H54 (cell line): ENCODE measurements around the gene IL34.

Source experiments
- DNase-seq: peaks from one replicate; pipeline ENCODE4 v3.0.0; 2011; ENCODE audit warnings: low spot score, mixed read lengths; ENCODE audit not compliant: insufficient read length
- FAIRE-seq: peaks from 3 replicates; lab custom pipeline; 2011; peaks lifted over from hg19 to GRCh38; lab: Jason Lieb, UNC
- POLR2A ChIP-seq: IDR thresholded peaks from 2 replicates; pipeline ENCODE4 v1.6.1; 2011; ENCODE audit warnings: low read depth, mild to moderate bottlenecking, low read length

The IL34 gene

DNA sequence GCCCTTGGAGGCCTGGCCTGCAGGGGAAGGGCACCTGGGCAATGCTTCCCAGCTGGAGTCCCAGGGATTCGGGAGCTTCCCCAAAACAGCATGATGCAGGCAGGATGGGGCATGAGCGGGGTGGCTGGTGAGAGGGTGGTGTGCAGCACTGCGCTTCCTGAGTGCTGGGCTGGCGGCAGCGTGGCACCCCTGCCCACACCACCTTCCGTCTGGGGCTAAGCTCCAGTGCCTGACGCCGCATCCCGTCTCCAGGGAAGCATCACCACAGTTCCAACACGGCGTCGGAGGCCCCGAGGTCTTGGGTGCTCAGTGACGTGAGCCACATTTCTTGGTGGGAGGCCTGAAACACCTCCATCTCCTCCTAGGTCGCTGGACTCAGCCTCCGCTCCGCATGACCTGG, 53.3 kb downstream of the IL34 start:
- DNase-seq (no peak), FAIRE-seq (no peak)
- TF ChIP-seq POLR2A = no peak

GRCh38 chr16:70700101-70701020, 54.0 kb downstream of the IL34 start:
- DNase-seq (no peak), FAIRE-seq (no peak)
- TF ChIP-seq POLR2A = no peak

- FAIRE-seq (no peak), DNase-seq (no peak)
- no peak for TF ChIP-seq POLR2A
Observed at GRCh38 chr16:70701036-70701435, 54.7 kb downstream of the IL34 start.

DNA sequence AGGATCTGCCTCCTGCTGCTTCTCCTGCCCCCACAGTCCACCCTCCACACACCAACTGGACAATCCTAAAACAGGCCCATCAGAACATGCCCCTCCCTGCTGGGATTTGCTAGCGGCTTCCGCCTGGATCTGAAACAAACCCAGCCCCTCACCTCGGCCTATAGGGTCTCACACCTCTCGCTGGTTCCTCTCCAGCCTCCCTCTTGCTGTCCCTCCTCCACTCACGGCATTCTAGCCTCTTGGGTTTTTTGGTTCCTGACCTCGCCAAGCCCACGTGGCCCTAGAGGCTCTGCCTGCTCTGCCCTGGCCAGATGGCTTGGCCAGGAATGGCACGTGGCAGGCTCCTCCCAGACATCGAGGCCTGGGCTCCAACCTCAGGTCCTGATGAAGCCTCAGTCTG, 55.2 kb downstream of the IL34 start:
- no peak for FAIRE-seq
- no peak for DNase-seq

DNA sequence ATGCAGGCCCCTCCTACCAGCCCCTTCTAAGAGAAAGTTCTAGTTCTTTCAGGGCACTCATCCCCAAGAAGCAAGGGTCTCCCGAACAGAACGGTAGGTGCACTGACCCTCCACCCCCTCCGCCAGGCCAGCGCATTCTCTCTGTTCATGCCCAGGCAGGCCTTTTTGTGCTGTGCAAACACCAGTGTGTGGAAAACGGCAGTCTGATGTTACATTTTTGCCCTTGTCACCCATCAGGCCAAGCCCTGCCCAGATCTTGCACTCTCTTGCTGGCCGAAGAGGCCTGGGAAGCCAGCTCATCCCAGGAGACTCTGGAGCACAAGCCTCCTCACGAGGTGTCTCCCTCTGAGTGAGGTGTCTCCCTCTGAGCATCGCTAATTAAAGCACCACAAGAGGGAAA, 55.6 kb downstream of the IL34 start:
- FAIRE-seq = no peak
- no peak for TF ChIP-seq POLR2A

More for the DNA sequence above, 55.2 kb downstream of the IL34 start:
- TF ChIP-seq POLR2A = no peak

DNA sequence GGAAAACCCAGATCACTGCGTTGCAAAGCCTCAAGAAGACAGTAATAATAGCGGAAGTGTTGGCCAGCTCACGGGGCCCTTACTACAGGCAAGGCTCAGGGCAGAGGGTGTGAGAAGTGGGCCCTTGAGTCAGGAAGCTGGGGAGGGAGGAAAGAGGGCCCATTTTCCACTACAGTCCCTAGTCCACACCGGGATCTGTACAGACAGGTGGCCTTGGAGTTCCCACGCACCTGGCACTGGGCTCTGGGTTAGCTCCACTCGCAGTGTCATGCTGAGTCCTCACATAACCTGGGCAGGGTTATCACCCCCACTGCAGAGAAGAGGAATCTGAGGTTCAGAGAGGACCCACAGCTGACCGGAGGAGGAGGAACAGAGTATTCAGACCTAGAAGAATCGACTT, 56.3 kb downstream of the IL34 start:
- TF ChIP-seq POLR2A = no peak
- FAIRE-seq (no peak), DNase-seq (no peak)

More for the DNA sequence above, 55.6 kb downstream of the IL34 start:
- no peak for DNase-seq

GRCh38 chr16:70703041-70703834, 56.9 kb downstream of the IL34 start:
- FAIRE-seq (no peak), DNase-seq (peak; percentile 65)
- 0 out of 2 replicates have a peak, but pooled peaks have one; percentile 29 for TF ChIP-seq POLR2A

- no peak for TF ChIP-seq POLR2A
- FAIRE-seq (no peak), DNase-seq (no peak)
Observed at GRCh38 chr16:70703835-70704381, 57.5 kb downstream of the IL34 start.

DNA sequence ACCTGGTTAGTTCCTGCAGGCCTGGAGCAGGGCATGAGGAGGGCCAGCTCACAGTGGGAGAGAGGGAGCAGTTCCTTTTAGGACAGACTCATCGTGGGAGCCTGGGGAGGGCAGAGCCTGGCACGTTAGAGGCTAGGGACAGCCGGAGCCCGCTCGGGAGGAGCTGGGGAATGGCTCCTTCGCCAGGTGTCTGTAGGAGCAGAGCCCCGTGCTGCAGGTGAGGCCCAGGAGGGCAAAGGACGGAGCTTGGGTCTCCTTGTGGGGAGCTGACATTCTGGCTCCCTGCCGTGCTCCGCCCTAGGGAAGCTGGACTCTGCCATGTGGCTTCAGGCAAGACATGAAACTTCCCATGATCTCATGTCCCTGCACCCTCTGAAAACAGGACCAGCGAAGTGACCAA, 58.2 kb downstream of the IL34 start:
- no peak for FAIRE-seq
- TF ChIP-seq POLR2A = no peak
- DNase-seq = no peak

- TF ChIP-seq POLR2A = no peak
- FAIRE-seq = no peak
- peak; percentile 59 for DNase-seq
Observed at GRCh38 chr16:70705056-70705455, 58.7 kb downstream of the IL34 start.

- DNase-seq = peak; percentile 74
- no peak for TF ChIP-seq POLR2A
- peak; percentile 38 for FAIRE-seq
Observed at GRCh38 chr16:70706948-70707465, 60.6 kb downstream of the IL34 start.

DNA sequence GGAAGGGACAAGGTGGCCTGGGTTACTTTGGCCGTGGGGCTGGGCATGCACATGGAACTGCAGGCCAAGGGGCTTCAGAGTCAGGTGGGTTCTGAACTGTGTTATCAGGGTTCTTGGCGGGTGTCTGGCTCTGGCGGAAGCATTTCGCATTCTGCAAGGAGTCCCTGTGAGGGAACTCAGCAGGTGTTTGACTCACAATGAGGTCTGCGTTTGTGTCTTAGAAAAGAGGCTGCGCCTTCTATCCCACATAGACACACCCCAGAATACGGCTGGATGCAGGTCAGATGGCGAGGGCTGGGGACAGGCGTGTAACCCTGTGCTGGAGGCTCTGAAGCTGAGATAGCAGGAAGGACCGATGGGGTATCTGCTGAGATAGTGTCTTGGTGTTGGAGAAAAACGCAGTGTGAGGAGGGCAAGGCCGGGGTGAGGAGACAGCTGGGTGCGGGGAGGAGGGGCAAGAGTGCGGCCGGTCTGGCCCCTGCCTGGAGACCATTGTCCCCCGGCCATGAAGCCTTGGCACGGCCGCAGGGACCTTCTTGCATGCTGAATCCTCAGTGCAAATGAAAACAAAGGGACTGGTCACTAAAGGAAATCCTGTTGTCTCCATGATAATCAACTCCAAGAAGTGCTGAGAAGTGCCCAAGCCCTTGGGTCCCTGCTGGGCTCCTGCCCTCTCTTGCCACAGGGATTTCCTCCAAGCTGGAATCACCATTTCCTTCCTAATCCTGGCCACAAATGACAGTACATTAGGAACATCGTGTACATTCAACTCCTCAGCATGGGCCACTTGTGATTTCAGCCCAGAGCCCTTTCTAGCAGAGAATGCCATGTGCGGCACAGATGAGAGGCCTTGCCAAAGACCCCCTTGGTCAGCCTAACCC, 62.2 kb downstream of the IL34 start:
- no peak for FAIRE-seq
- no peak for TF ChIP-seq POLR2A
- DNase-seq = no peak

- no peak for TF ChIP-seq POLR2A
- DNase-seq (no peak), FAIRE-seq (no peak)
Observed at GRCh38 chr16:70709457-70709856, 63.1 kb downstream of the IL34 start.
